KBM-7 (cell line): ENCODE data around the gene CCDC107.
A peak's percentile ranks its signal among the peaks of the same experiment; 100 is the strongest.

Source experiments
- DNase-seq: peaks from one replicate; pipeline ENCODE4 v3.0.0-alpha.2; 2015
- in situ Hi-C: fragments of 300-500 bp; cut with MboI; formaldehyde crosslinking; loops from 2 replicates; pipeline ENCODE4 v1.14.3; 2020; ENCODE audit warnings: low sequenced_read_pairs, low pct_unique_long_range_greater_than_20kb, mixed read lengths

The CCDC107 gene

DNA sequence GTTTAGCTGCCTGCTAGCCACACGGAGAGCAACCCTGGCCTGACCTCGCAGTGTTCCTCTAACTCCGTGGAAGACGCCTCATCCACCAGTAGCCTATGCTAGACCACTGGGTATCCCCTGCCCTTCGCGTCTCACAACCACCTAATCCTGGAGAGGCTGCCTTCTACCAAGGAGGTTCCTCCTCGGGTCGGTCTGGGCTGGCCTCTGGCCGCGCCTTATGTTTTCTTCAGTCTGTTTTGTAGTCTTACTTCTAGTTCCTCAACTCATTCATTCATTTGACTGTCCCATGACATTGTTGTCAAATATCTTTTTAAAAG lies 33.2 kb downstream of the CCDC107 start:
- DNase-seq = no peak
- in situ Hi-C loops = no loop called here

DNA sequence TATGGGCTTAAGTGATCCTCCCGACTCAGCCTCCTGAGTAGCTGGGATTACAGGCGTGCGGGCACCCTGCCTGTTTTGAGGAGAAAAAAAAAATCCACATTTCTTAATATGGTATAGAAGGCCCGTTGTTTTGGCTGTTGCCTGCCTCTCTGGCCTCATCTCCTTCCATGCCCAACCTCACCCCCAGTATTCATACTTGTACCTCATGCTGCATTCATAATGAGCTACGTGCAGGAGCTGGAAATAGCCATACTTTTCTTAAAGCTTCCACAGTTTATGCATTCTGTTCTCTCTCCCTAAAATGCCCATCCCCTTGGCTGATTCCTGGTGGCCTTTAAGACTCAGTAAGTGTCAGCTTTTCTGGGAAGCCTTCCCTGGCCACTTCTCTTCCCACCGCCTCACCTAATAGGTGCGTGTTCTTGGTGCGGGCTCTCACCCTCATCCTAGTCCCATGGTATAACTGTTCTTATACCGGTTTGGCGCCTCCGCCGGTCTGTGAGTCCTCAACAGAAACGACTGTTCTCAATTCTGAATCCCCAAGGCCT lies 33.7 kb downstream of the CCDC107 start:
- DNase-seq = no peak
- in situ Hi-C loops = no loop called here

DNA sequence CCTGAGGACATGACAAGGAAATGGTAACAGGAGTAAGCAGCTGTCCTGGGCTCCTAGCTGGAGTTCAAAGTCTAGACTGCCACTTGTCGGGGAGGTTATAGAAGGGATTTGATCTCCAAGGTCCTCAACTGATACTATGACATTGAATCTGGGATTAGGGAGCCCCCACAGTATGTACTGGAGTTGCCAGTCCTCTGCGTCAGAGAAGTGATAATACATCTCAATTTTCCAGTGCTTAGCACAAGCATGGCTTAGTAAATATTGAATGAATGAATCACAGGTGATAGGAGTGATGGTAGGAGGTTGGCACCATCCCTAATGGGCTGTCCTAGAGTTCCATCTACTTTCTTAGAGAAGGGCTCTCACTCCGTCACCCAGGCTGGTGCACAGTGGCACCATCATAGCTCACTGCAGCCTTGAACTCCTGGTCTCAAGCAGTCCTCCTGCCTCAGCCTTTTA lies 37.9 kb downstream of the CCDC107 start:
- no peak for DNase-seq
- in situ Hi-C loops = no loop called here

DNA sequence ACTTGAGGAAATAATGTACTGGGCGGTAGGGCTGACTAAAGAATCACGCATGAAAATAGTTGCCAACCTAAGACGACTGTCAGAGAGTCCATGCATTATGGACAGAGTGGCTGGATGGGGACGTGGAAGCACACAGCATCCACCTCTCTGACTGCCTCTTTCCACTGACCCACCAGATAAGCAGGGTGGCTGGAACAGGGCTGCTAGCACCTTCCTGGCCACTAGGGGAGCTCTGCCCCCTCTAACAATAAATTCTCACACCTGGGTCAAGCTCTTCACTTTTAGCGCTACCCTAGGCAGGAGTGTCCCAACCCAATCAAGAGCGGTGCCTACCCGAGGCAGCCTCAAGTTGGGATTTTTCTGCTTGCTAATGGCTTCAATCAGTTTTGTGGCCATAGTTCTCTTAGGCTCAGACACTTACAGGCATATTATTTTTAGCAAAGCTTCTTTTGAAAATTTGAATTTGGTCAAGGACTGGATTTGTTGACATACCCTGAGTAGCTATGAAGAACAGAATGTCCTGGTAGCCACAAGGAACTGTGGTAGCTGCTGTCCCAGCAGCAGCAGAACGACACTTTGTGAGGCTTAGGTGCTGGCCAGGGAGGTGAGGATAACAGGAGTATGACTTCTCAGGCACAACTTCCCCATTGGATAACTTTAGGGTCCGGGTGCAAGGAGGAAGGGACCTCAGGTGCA lies 38.6 kb downstream of the CCDC107 start:
- in situ Hi-C loops = no loop called here
- peak; percentile 69 for DNase-seq

DNA sequence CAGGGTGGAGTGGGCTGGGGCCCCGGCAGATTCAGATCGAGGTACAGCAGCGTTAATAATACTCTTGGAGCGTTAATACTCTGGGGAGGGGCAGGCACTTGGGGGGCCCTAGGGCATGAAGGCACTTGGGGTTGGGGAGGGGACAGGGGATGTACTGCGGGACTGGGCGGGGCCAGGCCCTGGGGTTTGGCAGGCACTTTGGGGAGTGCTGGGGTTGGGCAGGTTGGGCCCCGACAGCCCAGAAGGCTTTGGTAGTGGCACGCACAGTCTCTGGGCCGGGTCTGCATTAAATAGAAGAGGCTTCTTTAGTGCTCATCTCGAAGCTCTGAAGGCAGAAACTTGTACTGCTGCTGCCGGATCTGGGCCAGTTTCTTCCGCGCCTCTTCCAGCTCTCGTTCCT lies 39.4 kb downstream of the CCDC107 start:
- DNase-seq = no peak
- in situ Hi-C loops = no loop called here

DNA sequence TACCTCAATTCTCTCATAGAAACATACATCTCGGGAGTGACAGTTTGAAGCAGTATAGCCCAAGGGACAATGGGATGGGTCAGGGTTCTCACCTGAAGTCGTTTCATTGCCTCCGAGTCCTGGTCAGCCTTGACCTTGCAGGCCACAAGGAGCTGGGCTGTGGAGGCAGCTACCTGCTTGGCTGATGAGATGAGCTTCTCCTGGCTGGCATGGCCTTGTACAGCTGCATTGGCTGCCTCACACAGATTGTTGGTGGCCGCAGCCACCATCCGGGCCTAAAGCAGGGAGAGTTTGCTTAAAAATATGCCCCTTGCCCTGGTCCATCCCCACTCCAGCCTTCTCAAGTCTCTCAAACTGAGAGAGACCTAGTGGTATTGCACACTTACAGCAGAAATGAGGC lies 40.1 kb downstream of the CCDC107 start:
- no peak for DNase-seq
- in situ Hi-C loops = no loop called here

DNA sequence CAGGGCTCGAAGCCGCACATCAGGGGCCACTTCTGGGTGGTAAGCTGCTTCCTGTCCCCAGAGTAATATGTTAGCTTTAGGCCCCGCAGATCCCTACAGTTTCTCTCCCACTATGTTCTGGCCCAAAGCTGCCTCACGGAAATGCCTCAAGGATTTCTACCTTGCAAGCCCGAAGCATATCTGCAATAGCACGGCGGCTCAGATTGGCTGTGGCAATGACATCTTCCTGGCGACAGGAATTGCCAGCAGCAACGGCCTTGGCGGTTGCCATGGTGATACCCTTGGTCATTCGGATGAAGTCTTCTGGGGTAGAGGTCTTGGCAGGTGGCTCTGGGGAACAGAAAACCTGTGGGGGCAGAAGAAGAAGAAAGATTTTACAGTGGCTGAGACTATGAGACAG lies 41.9 kb downstream of the CCDC107 start:
- in situ Hi-C loops = no loop called here
- no peak for DNase-seq

DNA sequence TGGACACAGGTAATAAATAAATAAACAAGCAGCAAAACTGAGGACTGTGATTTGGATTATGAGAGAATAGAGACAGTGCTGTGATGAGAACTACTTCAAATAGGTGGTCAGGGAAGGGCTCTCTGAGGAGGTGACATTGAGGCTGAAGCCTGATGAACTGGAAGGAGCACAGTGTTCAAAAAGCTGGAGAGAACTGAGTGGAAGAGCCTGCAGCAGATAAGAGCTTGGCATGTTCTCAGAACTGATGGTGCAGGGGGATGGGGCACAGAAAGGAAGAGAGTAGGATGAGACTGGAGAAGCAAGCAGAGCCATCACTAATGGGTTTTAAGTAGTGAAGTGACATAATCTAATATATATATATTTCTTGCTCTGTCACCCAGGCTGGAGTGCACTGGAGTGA lies 42.9 kb downstream of the CCDC107 start:
- in situ Hi-C loops = no loop called here
- DNase-seq = no peak

DNA sequence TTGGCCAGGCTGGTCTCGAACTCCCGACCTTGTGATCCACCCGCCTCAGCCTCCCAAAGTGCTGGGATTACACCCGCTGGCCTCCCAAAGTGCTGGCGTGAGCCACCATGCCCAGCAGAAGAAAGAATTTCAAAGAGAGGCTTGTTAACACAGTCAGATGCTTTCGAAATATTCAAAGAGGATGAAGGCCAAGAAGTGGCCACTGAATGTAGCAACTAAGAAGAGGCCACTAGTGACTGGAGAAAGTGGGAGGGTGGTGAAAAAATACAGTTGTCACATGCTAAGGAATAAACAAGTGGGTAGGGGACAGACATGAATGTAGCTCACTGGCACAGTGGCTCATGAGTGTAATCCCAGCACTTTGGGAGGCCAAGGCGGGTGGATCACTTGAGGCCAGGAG lies 44.6 kb downstream of the CCDC107 start:
- no peak for DNase-seq
- in situ Hi-C loops = no loop called here

DNA sequence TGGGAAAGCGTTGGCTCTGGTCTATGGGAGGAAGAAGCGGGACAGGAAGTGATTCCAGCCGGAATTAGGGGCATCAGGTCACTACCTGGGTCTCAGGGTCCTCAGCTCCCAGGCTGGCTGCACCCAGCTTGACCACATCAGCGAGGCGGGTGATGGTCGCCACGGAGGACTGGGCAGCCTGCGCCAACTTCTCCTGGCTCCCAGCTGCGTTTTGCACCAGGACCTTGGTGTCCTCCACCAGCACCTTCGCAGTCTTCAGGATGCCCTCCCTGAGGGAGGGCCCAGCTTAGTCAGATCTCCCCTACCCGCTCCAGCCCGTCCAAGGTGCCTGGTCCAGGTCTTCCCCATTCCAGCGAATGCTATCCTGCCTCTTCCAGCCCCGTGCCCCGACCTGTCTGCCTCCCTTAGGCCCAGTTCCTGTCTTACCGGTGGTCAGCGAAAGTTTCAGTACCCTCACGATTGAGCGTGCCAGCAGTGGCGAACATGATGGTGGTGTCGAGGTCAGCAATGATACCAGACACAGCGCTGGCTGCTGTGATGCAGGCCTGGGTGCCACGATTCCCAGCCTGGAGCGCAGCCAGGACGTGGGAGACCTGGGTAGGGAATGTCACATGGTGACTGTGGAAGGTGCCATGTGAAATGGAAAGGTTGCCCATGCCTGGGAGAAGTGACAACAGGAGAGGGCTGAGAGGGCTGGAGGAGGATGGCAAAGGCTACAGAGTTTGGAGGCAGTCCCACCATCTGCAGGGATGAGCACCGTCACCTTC lies 46.0 kb downstream of the CCDC107 start:
- no peak for DNase-seq
- in situ Hi-C loops = no loop called here

DNA sequence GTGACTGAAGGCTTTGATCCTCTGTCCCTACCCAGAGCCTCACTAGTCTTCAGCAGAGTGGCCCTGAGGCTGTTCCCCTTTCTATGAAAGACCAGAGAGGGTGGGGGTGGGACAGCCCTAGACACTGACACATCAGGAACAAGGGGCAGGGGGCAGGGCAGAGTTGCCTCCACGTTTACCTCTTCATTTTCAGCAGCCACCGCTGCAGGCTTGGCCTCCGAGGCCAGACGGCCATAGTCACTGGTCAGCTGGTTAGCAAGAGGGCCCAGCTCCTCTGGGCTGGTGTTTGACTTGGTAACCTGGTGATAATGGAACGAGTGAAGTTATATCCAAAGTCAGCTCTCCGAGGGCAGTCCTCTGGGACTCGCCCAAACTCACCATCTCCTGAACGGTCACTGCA lies 47.3 kb downstream of the CCDC107 start:
- DNase-seq = no peak
- in situ Hi-C loops = no loop called here

DNA sequence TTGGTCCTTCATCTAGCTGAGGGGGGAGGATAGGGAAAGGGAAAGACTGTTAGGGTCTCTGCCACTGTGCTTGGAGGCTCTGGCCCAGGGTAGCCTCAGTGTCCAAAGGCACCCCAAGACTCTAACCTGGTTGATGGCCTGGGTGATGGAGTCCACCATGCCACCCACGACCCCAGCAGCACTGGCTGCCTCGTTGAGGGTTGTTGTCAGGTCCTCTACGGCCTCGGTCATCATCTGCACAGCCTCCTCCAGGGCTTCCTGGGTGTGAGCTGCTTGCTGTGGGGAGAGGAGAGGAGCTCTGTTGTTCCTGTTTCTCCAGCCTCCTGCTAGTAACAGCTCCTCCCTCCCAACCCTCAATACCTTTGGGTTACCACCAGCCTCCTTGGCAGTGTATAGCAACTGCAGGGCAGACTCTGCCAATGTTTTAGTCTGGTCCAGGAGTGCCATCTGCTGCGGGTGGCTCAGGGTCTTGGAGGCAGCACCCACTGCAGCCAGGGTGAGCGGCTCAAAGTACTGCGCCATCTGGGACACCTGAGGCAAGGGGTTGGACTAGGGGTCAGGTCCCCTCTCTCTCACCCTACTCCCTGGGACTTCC lies 47.8 kb downstream of the CCDC107 start:
- DNase-seq = no peak
- in situ Hi-C loops = no loop called here

DNA sequence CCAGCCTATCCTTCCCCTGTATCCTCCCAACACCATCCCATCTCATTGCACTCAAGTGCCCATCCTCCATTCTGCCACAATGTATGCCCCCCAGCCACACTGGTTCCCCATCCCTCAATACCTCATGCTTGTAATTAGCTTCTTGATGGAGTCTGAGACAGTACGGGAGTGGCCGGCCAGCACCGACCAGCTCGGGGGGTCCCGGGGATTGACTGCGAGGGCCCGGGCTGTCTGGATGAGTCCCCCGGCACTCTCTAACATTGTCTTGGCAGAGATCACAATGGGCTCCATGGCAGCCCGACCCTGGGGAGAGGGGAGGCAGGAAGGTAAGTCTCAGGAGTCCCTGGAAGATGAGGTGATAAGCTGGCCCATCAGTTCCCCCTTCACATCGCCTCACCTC lies 48.9 kb downstream of the CCDC107 start:
- in situ Hi-C loops = no loop called here
- no peak for DNase-seq

DNA sequence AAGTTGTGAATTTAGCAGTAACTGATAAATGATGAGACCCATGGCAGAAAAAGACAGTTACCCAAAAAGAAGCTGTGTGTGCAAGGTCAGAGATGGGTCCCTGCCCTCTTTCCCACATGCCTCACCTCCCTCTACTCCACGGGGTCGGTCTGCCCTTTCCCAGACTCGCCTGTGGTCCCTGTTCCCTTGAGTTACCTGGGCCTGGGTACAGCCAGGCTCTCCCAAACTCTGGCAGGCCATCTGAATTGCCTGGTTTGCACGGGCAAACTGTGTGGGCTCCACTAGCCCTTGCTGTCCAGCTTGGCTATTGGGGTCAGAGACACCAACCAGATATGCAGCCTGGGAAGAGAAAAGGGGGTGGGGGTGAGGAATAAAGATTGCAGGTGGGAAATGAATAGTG lies 50.1 kb downstream of the CCDC107 start:
- no peak for DNase-seq
- in situ Hi-C loops = no loop called here

DNA sequence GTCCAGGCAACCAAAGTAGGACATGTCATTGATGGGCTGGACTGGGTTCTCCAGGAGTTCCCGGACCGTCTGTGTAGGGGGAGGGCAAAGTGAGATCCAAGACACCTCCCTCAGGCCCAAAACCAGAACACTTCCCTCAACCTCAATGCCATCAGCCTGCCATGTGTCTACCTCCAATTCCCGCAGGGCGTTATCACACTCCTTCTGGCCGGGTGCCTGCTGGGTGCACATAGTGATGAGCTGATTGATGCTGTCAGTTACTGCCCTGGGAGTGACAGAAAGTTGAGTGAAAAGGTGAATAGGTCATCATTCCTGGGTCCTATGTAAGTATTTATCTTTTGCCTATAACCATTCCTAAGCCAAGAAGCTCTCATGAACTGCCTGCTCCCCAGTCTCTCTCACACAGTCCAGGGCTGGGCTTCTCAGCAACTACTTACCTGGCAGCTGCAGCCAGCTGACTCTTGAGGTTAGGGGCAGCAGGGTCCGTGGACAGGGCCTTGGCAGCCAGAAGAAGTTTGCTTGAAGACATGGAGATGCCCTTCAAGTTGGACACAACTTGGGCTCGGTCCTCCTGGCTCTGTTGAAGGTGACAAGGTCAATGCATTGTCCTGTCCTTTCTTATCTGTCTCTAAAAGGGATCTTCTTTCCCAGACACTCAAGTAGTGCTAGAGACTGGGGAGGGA lies 52.9 kb downstream of the CCDC107 start:
- no peak for DNase-seq
- in situ Hi-C loops = no loop called here
